ENCODE results near the gene SMURF1.

SMURF1 gene

GRCh38 chr7:99097730-99098129 lies 46.2 kb downstream of the SMURF1 start:
- DNase-seq (ENCODE audit: low read depth): no peak

GRCh38 chr7:99096124-99096887 lies 47.6 kb downstream of the SMURF1 start:
- DNase-seq (ENCODE audit: low read depth): peak; percentile 62

- no peak for DNase-seq (ENCODE audit: low read depth)
Observed at GRCh38 chr7:99095698-99096097, 48.2 kb downstream of the SMURF1 start.

DNA sequence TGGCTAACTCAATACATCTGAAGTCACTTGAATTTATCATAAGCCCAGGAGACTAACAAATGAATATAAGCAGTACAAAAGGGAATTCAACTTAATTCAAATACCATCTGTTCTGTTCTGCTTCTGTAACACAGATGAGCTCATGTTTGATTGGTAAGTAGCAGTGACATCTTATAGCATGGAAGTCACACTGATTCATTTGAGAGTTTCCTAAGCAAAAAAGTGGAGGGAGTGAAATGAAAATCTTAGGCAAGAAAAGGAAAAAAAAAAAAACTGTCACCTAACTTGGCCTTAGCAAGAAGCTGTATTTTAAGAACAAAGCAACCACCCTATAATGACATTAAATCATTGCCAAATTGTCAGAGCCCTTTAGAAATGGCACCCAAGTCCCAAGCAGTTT lies 49.5 kb downstream of the SMURF1 start:
- DNase-seq (ENCODE audit: low read depth): no peak

- no peak for DNase-seq (ENCODE audit: low read depth)
Observed at GRCh38 chr7:99092064-99092720, 51.7 kb downstream of the SMURF1 start.

DNA sequence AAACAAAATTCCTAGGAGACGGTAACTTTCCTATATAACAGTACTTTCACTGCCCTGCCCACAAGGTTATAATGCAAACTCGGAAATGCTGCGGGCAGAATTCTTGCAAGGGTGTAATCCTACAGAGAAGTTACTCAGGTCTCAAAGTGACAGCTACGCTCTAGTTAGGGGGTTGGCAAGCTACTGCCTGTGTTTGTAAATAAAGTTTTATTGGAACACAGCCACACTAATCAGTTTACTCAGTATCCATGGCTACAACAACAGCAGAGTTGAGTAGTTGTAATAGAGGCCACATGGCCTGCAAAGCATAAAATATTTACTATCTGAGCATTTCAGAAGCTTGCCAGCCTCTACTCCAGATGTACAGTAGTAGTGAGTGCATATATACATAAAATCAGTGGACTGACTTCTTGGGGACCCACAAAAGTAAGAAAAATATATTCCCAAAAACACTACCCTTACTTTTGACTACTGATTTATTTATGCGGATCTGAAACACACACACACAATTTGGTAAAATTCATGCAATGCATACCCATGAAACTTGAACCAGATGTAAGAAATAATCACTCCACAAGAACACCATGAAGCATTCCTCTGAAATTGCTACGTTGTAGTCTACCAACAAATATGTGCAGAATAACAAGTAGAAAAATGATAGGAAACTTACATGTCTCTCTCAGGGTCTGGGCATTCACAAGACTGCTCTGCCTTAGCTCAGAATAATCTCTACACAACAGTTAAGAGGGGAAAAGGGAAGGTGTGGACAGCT lies 53.0 kb downstream of the SMURF1 start:
- no peak for DNase-seq (ENCODE audit: low read depth)

GRCh38 chr7:99089914-99090629 lies 53.8 kb downstream of the SMURF1 start:
- DNase-seq (ENCODE audit: low read depth): no peak

DNA sequence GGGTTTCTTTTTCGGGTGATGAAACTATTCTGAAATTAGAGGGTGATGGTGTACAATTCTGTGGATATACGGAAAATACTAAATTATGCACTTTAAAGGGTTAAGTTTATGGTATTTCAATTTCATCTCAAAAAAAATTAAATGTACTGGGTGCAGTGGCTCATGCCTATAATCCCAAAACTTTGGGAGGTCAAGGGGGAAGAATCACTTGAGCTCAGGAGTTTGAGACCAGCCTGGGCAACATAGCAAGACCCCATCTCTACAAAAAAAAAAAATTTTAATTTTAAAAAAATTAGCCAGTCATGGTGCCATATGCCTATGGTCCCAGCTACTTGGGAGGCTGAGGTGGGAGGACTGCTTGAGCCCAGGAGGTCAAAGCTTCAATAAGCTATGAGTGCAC lies 57.0 kb downstream of the SMURF1 start:
- no peak for DNase-seq (ENCODE audit: low read depth)

GRCh38 chr7:99086532-99086931 lies 57.4 kb downstream of the SMURF1 start:
- no peak for DNase-seq (ENCODE audit: low read depth)

DNA sequence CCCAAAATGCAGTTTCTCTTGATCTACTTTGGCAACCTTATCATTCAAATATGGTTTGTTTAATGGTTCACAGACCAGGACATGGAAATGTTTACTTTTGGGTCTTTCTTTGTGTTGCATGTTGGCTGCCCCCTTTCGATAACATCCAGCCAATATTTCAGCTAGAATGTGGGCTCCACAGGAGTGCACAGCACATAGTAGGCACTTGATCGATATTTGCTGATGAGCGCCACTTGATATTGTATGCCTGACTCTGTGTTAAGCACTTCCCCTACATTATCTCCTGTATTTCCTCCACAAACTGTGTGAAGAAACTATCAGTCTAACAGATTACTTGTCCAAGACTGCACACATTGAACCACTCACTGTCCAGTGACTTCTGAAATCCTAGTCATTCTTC lies 60.2 kb downstream of the SMURF1 start:
- no peak for DNase-seq (ENCODE audit: low read depth)

DNA sequence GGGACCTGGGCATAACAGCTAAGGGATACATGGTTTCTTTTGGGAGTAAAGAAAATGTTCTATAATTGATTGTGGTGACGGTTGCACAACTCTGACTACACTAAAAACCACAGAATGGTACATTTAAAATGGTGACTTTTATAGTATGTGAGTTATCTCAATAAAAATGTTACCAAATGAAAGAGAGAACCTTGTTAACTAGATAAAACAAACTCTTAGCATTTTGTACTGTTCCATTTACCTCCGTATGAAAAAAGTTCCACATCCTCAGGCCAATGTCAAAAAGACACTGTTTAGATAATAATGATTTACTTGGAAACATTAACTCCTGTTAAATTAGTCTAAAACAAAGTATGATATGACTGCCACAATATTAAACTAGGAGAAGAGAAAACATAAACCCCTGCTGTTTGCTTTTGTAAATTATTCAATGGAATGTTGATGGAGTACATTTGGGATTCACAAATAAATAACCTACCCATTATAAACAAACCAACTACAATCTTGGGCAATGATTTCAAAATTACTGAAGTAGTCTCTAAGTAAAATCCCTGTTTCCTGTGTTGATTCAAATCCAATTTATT lies 60.7 kb downstream of the SMURF1 start:
- no peak for DNase-seq (ENCODE audit: low read depth)

DNA sequence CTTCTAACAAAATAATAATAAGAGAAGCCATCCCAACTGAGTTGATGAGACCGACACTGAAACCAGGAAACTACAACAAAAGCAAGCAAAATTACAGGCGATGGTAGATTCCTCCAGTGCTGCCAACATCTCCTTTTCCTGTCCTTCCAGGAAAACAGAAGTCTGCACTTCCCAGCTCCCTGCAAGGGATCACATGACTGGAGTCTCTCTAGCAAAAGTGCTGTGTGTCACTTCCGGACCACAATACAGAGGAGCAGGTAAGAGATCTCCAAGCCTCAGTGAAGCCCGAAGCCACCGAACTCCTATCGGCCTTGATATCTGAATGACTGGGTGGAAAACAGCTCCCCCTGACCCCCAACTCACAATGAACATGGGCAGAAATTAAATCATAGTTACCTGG lies 63.2 kb downstream of the SMURF1 start:
- DNase-seq (ENCODE audit: low read depth): no peak

DNA sequence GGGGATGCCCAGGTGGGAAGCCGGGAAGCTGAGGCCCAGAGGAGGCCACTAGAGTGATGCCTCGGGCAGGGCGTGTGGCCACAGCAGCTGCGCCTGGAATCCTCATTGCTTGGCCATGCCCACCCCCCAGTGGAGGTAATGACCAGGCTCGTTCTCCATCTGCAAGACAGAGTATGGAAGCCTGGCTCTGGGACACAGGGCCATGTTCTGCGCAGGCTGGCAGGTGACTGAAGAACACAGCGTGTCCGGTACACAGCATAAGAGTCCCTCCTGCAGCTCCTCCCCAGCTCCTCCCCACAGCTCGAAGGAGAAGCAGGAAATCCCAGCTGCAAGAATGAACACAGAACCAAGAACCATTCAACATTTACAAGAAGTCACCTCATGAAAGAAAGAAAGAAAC lies 64.8 kb downstream of the SMURF1 start:
- DNase-seq (ENCODE audit: low read depth): no peak

DNA sequence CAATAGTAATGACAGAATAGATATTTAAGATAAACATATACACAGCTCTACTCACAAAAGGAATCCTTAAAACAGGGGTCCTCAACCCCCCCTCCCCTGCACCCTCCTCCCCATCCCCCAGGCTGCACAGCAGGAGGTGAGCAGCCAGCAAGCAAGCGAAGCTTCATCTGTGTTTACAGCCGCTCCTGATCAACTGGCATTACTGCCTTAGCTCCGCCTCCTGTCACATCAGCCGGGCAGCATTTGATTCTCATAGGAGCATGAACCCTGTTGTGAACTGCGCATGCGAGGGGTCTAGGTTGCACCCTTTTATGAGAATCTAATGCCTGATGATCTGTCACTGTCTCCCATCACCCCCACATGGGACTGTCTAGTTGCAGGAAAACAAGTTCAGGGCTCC lies 65.5 kb downstream of the SMURF1 start:
- DNase-seq (ENCODE audit: low read depth): no peak

DNA sequence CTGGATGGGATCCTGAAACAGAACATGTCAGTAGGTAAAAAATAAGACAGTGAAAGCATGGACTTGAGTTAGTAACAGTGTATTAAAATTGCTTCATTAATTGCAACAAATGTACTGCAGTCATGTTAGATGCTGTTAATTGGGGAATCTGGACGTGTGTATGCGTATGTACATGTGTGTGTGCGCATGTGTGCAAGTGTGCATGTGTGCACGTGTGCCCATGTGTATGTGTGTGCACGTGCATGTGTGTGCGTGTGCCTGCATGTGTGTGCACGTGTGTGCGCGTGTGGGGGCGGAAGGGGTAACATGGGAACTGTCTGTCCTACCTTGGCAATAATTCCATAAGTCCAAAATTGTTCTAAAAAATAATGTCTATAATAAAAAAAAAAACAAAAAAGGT lies 67.3 kb downstream of the SMURF1 start:
- DNase-seq (ENCODE audit: low read depth): no peak

DNA sequence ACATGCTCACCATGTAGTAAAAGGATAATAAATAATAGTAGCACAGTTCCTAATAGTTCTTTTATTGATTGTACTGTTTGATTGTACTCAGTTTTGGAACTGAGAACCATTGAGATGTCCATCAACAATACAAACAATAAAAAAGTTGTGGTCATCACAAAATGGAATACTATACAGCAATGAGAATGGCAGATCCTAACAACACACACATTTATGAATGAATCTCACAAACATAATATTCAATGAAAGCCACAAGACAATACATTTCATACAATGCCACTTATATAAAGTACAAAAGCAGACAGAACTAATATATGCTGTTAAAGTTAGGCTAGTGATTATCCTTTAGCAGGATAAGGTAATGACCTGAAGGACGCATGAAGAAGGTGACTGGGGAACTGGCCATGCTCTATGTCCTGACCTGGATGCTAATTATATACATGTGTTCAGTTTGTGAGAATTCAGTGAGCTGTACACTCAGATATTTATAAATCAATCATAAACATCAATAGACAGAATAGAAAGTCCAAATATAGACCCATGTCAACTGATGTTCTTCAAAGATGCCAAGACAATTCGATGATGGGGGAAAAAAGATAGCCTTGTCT lies 70.0 kb downstream of the SMURF1 start:
- DNase-seq (ENCODE audit: low read depth): no peak

GRCh38 chr7:99072126-99072525 lies 71.8 kb downstream of the SMURF1 start:
- no peak for DNase-seq (ENCODE audit: low read depth)

DNA sequence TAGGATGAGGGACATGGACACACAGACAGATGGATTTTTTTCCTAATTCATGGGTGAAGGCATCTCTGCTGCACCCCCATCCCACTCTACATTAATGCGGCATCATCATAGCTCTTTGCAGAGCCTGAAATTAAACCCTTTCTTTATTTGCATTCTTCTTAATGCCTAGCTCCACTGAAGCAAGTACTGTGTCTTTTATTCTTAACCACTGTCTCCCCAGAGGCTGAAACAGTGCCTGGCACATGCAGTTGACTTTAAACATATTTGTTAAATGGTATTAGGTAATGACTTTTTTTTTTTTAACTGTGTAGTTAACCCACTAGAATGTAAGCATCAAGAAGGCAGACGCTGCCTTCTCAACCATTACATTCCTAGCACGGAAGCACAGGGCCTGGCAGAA lies 73.5 kb downstream of the SMURF1 start:
- DNase-seq (ENCODE audit: low read depth): no peak

DNA sequence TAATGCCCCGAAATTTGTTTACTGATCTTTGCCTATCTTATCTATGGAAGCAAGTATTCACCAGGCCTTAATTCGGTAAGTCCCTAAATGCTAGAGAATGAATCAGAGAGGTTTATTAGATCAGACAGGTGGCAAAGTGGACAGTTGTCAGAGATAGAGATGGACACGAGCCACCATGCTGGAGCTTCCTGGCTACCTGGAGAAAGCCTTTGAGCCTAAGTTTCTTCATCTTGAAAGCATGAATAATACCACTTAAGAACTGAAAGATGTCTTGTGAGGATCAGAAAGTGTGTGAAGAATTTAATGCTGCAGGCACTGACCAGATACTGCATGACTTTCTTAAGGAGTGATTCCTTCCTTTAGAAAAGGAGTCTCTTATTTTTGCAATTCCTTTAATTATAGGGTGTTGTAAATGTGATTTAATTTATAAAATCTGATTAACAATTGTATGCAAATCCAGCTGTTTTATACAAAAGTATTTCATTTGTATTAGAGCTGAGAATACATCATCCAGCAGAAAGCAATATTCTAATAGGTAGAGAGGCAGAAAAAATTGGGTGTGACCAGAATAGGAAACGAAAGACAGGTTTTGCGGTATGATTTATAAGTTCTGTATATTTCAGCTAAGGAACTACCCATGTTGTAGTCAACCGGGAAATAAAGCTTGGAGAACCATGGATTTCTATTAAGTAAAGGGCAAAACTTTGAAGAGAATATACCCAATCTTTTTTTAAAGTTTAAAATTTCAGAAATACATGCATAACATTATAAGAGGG lies 82.7 kb downstream of the SMURF1 start:
- no peak for DNase-seq (ENCODE audit: low read depth)

GRCh38 chr7:99054781-99055180 lies 89.1 kb downstream of the SMURF1 start:
- DNase-seq (ENCODE audit: low read depth): no peak

- no peak for DNase-seq (ENCODE audit: low read depth)
Observed at GRCh38 chr7:99050971-99051370, 92.9 kb downstream of the SMURF1 start.

All from stromal cell of bone marrow (primary cell).